ENCODE results near the gene KDM4B.

GRCh38 chr19:4985551-4985991 is 16.7 kb downstream of the KDM4B start:
- TF ChIP-seq POLR2AphosphoS5 (IDR thresholded peaks at IDR 0.05) (no peak), CTCF (IDR thresholded peaks at IDR 0.05) (no peak)
